Left lung (tissue), 10 donors: Measurements from ENCODE around the gene ETV5. TPM values are rescaled to one million over a fixed set of nuclear protein-coding genes. Genes with fewer than 3 reads are reported as not detected.

Experiments used
- ATAC-seq: fragments of 200-7000 bp; cut with Tn5 transposase; one replicate; pipeline ENCODE4 v1.9.1; 2020; ENCODE audit warnings: moderate library complexity
- DNase-seq, 4 donors: peaks; one replicate each; pipeline ENCODE4 v3.0.0-alpha.2; 2013 to 2020
- H3K27ac ChIP-seq, 2 donors: fragments of 200-600 bp; sonication (generic) in 1 of 2; one replicate each; pipeline versions ENCODE4 v1.5.0 to v1.8.0; 2020 to 2021
- H3K27me3 ChIP-seq, 2 donors: fragments of 200-600 bp; sonication (generic) in 1 of 2; one replicate each; pipeline versions ENCODE4 v1.5.0 to v1.8.0; 2020 to 2021
- H3K36me3 ChIP-seq, 2 donors: fragments of 200-600 bp; sonication (generic) in 1 of 2; one replicate each; pipeline versions ENCODE4 v1.5.0 to v1.8.0; 2020 to 2021
- H3K4me1 ChIP-seq, 2 donors: fragments of 200-600 bp; one replicate each; pipeline ENCODE4 v1.8.0; 2021
- H3K4me3 ChIP-seq, 2 donors: fragments of 200-600 bp; sonication (generic) in 1 of 2; one replicate each; pipeline versions ENCODE4 v1.5.0 to v1.8.0; 2020 to 2021; ENCODE audit warnings: mild to moderate bottlenecking in 1 of 2
- H3K9me3 ChIP-seq, 2 donors: fragments of 200-600 bp; sonication (generic) in 1 of 2; one replicate each; pipeline versions ENCODE4 v1.5.0 to v1.8.0; 2020 to 2021
- CTCF ChIP-seq, 2 donors: fragments of 200-600 bp; sonication (generic) in 1 of 2; IDR thresholded peaks; one replicate each; pipeline versions ENCODE4 v1.5.0 to v1.8.0; 2021; ENCODE audit warnings: antibody characterized with exemption in 2 of 2
- intact Hi-C, 2 donors: fragments of 100-400 bp; cut with DNase I; formaldehyde crosslinking; loops; one replicate each; pipeline versions ENCODE4 v1.11.2 to v1.14.2; 2022
- polyA plus RNA-seq, 6 donors: library from polyadenylated mRNA; unstranded; fragments of 120-200 nt; gene quantifications; one replicate each; pipeline ENCODE4 v1.2.1, GENCODE V29; 2013; ENCODE audit not compliant: insufficient read length in 6 of 6
- total RNA-seq, 2 donors: library from RNA; stranded (reverse); fragmentation: NEBNext Ultra II Directional; extraction: Animal tissue kit (Norgen Biotek cat#: 25700); gene quantifications; one replicate each; pipeline ENCODE4 v1.2.1, GENCODE V29; 2021
- donor health status: DM: no; HTN: yes; CAD: no.
- donor health status: DM: no; HTN: no; CAD: no.

The ETV5 gene
- total and polyA plus RNA-seq, 8 donors = 40.7 to 332 (median 266) TPM

- ATAC-seq (no peak), DNase-seq (no peak)
- Histone ChIP-seq H3K9me3 (no peaks in the 10 kb centered on the region), H3K4me3 (no peak overlapping the region), H3K36me3 (no peaks in the 10 kb centered on the region), H3K27ac (no peak overlapping the region), H3K4me1 (no peaks in the 10 kb centered on the region), H3K27me3 (no peaks in the 10 kb centered on the region)
- intact Hi-C loops = no loop called here
- no peak for TF ChIP-seq CTCF (IDR thresholded peaks at IDR 0.05)
Measured at GRCh38 chr3:186127463-186127862, 18.6 kb upstream of the ETV5 start.

GRCh38 chr3:186125118-186125517 lies 16.2 kb upstream of the ETV5 start:
- ATAC-seq = no peak
- Histone ChIP-seq H3K27me3 (peaks cover 0 to 16% of the 10 kb centered on the region in 2 donors), H3K4me3 (no peak overlapping the region), H3K36me3 (no peaks in the 10 kb centered on the region), H3K4me1 (no peaks in the 10 kb centered on the region), H3K27ac (no peak overlapping the region), H3K9me3 (no peaks in the 10 kb centered on the region)
- TF ChIP-seq CTCF (IDR thresholded peaks at IDR 0.05) = no peak
- intact Hi-C loops = no loop called here
- DNase-seq = no peak

GRCh38 chr3:186124592-186124991 lies 15.7 kb upstream of the ETV5 start:
- H3K4me3 ChIP-seq = no peak overlapping the region
- intact Hi-C loops = no loop called here
- no peak overlapping the region for H3K27ac ChIP-seq
- H3K4me1 ChIP-seq = no peaks in the 10 kb centered on the region
- no peaks in the 10 kb centered on the region for H3K36me3 ChIP-seq
- H3K9me3 ChIP-seq = no peaks in the 10 kb centered on the region
- H3K27me3 ChIP-seq = peaks cover 0 to 16% of the 10 kb centered on the region in 2 donors
- DNase-seq (peak in 1 of 4 donors; percentile 53), ATAC-seq (peak; percentile 77)
- no peak for TF ChIP-seq CTCF (IDR thresholded peaks at IDR 0.05)

- Histone ChIP-seq H3K9me3 (no peaks in the 10 kb centered on the region), H3K27ac (no peak overlapping the region), H3K27me3 (peaks cover 0 to 26% of the 10 kb centered on the region in 2 donors), H3K4me3 (no peak overlapping the region), H3K36me3 (no peaks in the 10 kb centered on the region), H3K4me1 (no peaks in the 10 kb centered on the region)
- DNase-seq (no peak), ATAC-seq (no peak)
- intact Hi-C loops = no loop called here
- no peak for TF ChIP-seq CTCF (IDR thresholded peaks at IDR 0.05)
Measured at GRCh38 chr3:186123012-186123411, 14.1 kb upstream of the ETV5 start.

GRCh38 chr3:186121968-186122367 lies 13.1 kb upstream of the ETV5 start:
- Histone ChIP-seq H3K9me3 (no peaks in the 10 kb centered on the region), H3K27me3 (peaks cover 0 to 28% of the 10 kb centered on the region in 2 donors), H3K36me3 (no peaks in the 10 kb centered on the region), H3K4me1 (no peaks in the 10 kb centered on the region), H3K27ac (no peak overlapping the region), H3K4me3 (no peak overlapping the region)
- intact Hi-C loops = no loop called here
- TF ChIP-seq CTCF (IDR thresholded peaks at IDR 0.05) = no peak
- DNase-seq (peak in 2 of 4 donors; percentile 45 to 57), ATAC-seq (peak; percentile 39)
